ENCODE data around the gene CALCOCO1.

DNA sequence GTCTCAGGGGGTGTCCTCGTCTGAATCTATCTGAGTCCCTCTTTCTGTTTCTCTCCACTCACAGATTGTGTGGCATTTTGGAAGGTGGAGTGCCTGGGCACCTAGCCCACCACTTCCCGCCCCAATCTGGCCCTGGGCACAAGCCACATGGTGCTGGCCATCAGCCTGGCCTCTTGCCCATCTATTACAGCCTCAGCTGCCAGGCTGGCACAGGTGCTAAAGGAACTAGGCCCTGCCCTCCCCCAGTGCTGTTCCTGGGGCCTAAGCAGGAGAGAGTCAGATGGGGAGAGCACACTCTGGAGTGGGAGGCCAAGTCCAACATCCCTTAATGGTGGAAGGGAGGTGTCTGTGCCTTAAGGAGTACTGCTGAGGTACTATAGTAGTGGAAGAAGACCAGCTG, 8.3 kb upstream of the CALCOCO1 start:
- TF ChIP-seq, protein P1, sequence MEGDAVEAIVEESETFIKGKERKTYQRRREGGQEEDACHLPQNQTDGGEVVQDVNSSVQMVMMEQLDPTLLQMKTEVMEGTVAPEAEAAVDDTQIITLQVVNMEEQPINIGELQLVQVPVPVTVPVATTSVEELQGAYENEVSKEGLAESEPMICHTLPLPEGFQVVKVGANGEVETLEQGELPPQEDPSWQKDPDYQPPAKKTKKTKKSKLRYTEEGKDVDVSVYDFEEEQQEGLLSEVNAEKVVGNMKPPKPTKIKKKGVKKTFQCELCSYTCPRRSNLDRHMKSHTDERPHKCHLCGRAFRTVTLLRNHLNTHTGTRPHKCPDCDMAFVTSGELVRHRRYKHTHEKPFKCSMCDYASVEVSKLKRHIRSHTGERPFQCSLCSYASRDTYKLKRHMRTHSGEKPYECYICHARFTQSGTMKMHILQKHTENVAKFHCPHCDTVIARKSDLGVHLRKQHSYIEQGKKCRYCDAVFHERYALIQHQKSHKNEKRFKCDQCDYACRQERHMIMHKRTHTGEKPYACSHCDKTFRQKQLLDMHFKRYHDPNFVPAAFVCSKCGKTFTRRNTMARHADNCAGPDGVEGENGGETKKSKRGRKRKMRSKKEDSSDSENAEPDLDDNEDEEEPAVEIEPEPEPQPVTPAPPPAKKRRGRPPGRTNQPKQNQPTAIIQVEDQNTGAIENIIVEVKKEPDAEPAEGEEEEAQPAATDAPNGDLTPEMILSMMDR (IDR thresholded peaks at IDR 0.05) = no peak
- no peak for TF ChIP-seq POLR2A (IDR thresholded peaks at IDR 0.05)

Measured in uterus (tissue), 2 donors.